ENCODE measurements around the gene GPANK1.
A peak's percentile ranks its signal among the peaks of the same experiment; 100 is the strongest.

The GPANK1 gene

DNA sequence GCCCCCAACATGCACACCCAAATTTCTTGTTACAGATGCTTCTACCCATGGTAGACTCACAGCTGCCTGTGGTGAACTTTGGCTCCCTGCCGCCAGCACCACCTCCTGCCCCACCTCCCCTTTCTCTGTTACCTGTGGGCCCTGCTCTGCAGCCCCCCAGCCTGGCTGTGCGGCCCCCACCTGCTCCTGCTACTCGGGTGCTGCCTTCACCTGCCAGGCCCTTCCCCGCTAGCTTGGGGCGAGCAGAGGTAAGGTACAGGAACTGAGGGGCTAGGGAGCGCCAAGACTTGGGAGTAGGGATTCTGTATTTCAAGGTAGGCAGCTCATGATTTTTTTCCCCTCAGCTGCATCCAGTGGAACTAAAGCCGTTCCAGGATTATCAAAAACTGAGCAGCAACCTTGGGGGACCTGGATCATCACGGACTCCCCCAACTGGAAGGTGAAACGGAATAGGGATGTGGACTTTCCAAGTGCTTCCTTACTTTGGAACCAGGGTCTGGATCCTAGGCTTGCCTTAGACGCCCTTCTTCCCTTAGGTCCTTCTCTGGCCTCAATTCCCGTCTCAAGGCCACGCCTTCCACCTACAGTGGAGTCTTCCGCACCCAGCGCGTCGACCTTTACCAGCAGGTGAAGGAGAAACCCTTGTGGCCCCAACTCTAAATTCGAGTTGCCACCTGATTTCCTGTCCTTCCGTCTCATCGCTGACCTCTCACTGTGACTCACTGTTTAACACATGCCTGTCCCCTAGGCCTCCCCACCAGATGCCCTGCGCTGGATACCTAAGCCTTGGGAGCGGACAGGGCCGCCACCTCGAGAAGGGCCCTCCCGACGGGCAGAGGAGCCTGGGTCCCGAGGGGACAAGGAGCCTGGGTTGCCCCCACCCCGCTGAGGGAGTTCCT, 27.9 kb downstream of the GPANK1 start:
- no peak for FAIRE-seq

DNA sequence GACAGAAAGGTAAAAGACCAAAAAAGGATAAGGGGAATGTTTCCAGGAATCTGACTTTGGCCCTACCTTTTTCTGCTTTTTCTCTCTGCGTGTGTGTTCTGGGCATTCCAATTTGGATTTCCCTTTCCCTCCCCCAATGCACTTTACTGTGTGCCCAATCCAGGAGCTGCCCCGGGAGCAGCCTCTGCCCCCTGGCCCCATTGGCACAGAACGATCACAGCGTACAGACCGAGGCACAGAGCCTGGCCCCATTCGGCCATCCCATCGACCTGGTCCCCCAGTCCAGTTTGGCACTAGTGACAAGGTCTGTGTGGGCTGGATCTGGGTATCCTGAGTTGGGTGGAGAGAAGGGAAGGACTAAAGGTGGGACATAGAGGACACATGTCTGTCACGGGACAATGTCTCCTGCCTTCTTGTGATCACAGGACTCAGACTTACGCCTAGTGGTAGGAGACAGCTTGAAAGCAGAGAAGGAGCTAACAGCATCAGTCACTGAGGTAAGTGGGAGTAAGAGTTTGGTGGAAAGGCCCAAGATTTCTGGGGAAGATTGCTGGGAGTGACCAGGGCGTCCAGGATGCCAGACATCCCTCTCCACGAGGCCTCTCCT, 29.7 kb downstream of the GPANK1 start:
- no peak for FAIRE-seq

DNA sequence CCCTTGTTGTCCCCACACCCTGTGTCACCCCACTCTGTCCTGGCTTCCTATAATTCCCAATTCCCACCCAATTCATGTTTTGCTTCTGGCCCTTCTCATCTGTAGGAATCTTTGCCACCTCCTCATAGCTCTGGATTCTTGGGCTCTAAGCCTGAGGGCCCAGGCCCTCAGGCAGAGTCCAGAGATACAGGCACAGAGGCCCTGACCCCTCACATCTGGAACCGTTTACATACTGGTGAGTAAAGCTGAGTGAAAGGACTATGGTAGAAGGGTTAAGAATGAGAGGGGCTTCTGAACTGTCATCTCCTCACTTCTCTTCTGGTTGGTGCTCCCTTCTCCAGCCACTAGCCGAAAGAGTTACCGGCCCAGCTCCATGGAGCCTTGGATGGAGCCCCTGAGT, 30.7 kb downstream of the GPANK1 start:
- no peak for FAIRE-seq

DNA sequence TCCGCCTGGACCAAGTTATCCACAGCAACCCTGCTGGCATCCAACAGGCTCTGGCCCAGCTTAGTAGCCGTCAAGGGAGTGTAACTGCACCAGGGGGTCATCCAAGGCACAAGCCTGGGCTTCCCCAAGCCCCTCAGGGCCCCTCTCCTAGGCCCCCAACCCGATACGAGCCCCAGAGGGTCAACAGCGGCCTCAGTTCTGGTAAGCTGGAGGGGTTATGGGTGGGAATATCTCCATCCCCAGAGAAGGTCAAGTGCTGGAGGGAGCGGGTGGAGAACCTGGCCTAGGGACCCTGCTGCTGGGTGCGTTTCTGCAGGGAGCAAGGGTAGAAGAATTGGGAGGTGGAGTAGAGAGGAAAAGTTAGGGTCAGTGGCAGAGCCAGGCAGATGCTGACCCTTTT, 31.4 kb downstream of the GPANK1 start:
- FAIRE-seq = no peak

DNA sequence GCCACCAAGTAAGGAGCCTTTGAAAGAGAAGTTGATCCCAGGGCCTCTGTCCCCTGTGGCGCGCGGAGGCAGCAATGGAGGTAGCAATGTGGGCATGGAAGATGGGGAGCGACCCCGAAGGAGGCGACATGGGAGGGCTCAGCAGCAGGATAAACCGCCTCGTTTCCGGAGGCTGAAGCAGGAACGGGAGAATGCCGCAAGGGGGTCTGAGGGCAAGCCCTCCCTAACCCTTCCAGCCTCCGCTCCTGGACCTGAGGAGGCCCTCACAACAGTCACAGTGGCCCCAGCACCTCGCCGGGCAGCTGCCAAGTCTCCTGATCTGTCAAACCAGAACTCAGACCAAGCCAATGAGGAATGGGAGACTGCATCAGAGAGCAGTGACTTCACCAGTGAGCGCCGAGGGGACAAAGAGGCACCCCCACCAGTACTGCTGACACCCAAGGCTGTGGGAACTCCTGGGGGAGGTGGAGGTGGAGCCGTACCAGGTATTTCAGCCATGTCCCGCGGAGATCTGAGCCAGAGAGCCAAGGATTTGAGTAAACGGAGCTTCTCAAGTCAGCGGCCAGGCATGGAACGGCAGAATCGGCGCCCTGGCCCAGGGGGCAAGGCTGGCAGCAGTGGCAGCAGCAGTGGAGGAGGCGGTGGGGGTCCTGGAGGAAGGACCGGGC, 32.4 kb downstream of the GPANK1 start:
- FAIRE-seq = no peak

DNA sequence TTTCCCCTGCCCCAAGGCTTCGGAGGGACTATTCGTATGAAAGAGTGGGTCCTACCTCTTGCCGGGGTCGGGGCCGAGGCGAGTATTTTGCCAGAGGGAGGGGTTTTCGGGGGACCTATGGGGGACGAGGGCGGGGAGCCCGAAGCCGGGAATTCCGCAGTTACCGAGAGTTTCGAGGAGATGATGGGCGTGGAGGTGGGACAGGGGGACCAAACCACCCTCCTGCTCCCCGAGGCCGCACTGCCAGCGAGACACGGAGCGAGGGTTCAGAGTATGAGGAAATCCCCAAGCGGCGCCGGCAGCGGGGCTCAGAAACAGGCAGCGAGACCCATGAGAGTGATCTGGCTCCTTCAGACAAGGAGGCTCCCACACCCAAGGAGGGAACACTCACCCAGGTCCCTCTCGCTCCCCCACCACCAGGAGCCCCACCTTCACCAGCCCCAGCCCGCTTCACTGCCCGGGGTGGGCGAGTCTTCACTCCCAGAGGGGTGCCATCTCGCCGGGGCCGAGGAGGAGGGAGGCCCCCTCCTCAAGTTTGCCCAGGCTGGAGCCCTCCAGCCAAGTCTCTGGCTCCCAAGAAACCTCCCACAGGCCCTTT, 33.0 kb downstream of the GPANK1 start:
- FAIRE-seq = no peak

DNA sequence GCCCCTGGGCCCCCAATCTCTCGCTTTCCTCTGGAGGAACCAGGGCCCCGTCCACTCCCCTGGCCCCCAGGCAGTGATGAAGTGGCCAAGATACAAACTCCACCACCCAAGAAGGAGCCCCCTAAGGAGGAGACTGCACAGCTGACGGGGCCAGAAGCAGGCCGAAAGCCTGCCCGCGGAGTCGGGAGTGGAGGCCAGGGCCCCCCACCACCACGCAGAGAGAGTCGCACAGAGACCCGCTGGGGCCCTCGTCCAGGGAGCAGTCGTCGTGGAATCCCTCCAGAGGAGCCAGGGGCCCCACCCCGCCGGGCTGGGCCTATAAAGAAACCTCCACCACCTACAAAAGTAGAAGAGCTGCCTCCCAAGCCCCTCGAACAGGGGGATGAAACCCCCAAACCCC, 33.6 kb downstream of the GPANK1 start:
- no peak for FAIRE-seq

DNA sequence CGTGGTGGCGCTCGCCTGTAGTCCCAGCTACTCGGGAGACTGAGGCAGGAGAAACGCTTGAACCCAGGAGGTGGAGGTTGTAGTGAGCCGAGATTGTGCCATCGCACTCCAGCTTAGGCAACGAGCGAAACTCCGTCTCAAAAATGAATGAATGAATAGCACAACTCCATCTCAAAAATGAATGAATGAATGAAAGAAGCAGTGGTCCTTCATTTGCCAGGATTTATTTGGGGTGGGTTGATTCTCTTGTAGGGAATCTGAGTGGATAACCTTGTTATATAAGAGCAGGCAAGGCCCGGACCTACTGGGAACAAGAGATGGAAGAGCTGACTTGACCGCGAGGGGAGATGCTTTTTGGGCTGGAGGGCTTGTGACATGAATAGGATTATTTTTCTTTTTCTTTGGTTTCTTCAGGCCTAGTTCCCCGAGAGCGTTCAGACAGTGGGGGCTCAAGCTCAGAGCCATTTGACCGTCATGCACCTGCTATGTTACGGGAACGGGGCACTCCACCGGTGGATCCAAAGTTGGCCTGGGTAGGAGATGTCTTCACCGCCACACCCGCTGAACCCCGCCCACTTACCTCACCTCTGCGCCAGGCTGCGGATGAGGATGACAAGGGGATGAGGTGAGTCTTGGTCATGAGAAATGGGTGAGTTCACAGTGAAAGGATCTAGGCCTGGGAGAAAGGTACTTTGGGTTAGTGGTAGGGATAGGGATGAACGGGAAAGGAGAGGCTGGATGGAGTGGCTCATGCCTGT, 34.4 kb downstream of the GPANK1 start:
- no peak for FAIRE-seq

DNA sequence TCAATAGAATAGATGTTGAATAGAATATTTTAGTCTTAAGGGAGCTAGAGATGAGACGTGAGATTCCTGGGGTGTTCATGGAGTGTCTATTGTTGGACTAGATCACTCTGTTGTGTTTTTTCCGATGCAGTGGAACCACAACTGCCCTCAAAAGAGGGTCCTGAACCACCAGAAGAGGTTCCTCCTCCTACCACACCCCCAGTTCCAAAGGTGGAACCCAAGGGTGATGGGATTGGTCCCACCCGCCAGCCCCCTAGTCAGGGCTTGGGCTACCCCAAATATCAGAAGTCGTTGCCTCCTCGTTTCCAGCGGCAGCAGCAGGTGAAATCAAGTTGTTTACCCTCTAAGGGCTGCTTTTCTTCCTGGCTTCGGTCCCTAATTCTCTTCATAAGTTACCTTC, 35.8 kb downstream of the GPANK1 start:
- no peak for FAIRE-seq

DNA sequence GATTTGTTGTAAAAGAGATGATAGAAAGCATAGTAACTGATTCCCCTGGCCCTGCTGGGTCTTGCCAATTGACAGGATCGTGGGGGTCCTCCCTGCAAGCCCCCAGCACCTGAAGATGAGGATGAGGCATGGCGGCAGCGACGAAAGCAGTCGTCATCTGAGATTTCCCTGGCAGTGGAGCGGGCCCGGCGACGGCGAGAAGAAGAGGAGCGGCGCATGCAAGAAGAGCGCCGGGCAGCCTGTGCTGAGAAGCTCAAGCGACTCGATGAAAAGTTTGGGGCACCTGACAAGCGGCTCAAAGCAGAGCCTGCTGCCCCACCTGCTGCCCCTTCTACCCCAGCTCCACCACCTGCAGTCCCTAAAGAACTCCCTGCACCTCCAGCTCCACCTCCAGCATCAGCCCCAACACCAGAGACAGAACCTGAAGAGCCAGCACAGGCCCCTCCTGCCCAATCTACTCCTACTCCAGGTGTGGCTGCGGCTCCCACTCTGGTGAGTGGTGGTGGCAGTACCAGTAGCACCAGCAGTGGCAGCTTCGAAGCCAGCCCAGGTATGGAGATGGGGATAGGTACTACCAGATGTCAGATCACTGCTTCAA, 37.0 kb downstream of the GPANK1 start:
- FAIRE-seq = no peak

DNA sequence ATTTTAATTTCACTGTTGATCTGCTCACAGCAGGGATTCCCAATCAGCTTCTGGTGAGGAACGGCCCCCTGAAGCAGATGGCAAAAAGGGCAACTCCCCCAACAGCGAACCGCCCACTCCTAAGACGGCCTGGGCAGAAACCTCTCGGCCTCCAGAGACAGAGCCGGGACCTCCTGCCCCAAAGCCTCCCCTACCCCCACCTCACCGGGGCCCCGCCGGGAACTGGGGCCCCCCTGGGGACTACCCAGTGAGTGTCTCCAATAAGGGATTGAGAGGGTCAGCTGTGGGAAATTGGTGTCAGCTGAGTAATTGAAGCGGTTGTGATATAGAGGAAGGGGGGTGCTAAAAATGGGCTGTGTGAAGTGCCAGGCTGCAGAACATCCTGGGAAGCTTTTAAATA, 37.8 kb downstream of the GPANK1 start:
- no peak for FAIRE-seq

DNA sequence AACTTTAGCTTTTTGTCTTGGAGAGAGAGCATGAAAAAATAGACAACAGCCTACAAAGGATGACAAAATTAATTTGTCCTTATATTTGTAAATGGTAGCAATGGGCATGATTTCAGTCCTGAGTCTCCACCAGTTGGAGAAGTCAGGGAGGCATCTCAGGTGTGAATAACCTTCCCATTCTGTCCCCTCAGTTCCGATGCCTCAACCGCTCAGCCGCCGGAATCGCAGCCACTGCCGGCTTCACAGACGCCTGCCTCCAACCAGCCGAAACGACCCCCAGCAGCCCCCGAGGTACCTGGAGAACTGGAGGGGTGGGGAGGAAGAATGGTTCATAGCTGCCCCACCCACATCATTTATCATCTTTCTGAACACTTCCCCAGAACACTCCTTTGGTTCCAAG, 40.7 kb downstream of the GPANK1 start:
- no peak for FAIRE-seq

DNA sequence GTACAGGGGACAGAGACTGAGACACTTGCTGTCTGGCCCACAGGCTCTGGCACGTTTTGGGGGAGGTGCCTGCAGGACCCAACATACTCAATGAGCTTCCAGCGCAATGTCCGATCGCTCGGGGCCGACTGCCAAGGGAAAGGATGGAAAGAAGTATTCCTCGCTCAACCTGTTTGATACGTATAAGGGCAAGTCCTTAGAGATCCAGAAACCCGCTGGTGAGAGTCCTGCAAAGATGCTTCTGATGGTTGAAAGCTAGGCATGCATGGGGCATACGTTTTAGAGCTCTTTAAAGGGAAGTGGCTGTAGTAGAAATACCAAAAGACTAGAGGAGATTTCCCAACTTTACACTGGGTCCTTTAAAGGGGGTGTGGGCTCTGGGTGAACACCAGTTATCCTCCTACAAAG, 42.1 kb downstream of the GPANK1 start:
- FAIRE-seq = no peak

DNA sequence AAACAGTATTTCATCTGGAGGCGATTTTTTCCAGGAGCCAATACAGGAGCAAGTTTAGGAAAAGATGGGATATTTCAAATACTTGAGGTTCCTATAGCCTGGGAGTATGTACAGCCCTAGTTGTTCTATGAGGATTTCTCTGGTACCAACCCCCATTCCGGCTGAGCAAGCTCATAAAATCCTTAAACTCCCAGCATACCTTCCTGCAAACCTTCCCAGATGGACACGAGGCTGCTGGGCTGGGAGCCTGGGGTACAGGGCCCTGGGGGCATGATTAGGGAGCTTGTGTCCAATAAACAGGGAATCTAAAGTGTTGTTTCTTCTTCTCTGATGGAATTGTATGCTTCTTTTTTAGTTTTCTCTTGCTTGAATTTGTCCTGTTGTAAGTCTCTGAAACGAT, 42.8 kb downstream of the GPANK1 start:
- FAIRE-seq = no peak

DNA sequence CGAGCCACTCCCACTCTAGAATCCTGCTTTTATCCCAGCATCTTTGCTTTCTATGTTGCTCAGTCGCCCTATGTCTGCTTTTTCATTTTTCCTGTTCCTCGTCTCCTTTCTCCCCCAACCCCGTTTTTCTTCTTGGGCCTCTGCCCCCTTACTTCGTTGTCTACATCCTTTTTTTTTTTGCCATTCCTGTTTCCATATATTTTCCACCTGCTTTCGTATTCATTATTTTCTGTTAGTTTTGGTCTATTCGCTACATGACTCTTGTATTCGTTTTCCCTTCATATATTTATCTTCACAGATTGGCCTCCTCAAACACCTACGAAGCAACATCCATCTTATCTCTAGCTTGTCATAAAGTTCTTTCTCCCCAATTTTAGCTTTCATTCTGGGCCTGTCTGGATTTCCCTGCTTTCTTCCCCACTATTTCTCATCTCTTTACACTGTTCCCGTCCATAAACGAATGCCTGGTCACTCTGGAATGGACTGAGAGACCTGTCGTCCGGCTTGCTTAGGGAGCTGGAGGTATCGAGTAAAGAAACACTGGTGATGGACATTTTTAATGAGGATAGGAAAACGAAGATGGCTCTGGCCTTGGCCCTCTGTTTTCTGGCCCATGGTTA, 43.4 kb downstream of the GPANK1 start:
- FAIRE-seq = no peak

DNA sequence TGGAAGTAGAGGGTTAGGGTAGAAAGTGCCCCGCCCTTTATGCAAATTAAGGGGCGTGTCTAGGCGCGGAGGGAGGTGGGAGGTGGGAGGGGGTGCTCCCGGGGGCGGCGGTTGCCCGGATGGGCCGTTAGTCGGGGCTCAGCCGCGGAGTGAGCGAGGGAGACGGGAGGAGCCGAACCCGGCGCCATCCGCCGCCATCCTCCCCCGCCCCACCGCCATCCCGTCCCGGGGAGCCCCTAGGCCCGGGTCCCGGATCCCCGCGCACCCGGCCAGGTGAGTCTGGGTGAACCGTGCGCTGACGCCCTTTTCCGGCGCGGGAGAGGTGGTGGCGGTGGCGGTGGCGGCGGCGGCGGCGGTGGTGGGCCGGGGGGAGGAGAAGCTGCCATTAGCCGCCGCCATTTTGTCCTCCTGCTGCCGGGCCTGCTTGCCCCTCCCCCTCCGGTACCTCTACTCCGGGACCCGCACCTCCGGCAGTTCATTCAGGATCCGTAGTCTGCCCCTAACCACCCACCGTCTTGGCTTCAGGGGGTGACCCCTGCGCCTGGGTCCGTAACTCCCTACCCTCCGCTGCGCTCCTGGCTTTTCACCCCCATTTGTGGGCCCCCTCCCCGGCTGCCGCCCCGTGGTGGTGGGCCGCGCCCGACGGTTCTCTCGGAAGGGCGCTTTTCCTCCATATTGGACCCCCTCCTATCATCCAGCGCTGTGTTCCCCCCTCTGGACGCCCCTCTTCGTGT, 44.0 kb downstream of the GPANK1 start, which contains the start of gene PRRC2A:
PRRC2A (plus strand) TSS at position 130 of the 734 bp plus-strand sequence. CDS start 2,075 bp downstream, outside the sequence.
- FAIRE-seq = no peak

DNA sequence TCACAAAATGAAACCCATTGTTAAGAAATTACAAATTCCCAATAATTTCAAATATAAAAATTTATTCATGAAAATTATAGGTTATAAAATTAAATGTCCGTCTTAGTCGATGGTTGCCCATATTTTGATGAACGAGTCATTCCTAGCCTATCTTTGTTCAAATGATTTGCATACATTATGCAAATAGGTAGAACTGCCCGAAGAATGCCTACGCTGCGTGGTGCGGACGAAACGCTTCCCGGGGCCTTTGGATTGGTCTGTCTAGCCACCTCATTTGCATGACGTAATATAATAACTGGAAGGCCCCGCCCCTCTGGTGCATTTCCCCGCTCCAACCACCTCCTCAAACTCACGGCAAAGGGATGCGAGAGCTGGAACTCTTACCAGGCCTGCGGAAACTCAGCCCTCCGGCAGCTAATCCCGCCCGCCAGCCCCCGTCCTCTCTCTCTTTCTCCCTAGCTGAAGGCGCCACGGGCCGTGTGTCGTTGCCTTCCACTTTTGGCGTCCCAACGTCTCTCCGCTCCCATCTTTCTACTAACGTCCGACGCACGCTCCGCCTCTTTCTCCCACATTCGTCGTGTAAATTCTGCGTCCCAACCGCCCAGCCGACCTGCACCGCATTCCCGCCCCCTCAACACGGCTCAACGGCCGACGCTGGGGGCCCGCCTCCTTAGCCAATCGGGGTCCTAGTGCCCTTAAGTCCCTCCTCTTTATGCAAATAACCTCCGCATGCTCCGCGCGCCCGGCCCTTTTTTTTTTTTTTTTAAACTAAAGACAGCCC, 44.8 kb downstream of the GPANK1 start:
- peak; percentile 97 for FAIRE-seq

DNA sequence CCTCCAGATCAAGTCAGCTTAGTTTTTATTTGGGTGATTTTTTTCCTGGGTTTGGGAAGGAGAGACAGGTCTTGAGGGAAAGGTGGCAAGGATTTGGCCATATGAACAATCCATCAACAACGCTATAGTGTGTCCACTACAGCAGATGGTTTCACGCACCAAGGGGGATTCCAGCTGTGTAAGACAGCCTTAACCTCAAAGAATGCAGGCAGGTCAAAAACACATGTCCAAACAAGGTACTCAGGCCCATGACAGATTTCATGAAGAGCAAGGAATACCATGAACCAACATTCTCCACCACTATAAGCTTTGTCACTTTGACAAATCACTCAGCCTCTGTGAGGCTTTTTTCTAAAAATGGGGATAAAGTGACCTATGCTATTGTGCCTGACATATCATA, 47.8 kb downstream of the GPANK1 start:
- no peak for FAIRE-seq

DNA sequence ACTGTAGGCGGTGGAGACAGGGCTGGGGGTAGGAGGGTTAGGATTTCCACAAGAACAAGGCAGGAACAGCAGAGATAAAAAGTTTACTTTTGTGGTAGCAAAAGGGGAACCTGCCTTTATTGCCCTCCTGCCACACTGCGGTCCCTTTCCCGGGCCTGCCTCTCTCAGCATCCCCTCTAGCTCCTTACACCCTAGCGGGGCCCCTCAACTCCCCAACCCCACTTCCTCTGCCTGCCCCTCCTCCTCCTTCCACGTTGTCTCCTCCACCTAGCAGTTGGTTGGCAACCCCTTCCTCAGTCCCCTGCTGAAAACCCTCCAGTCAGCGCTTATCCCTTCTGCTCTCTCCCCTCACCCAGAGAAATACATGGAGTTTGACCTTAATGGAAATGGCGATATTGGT, 49.0 kb downstream of the GPANK1 start:
- no peak for FAIRE-seq

Data from TTC549 (cell line).